Activated T-cell treated with anti-CD3 and anti-CD28 coated beads for 1 hour (primary cell): ENCODE results near the gene SREK1IP1.

Source experiments
- DNase-seq: peaks from one replicate; pipeline ENCODE4 v3.0.0-alpha.2; 2020; ENCODE audit warnings: low read depth

Gene SREK1IP1

GRCh38 chr5:64680289-64680688, 88.2 kb downstream of the SREK1IP1 start:
- no peak for DNase-seq

GRCh38 chr5:64678374-64678773, 90.1 kb downstream of the SREK1IP1 start:
- no peak for DNase-seq

- DNase-seq: no peak
These were observed 96.8 kb downstream of the SREK1IP1 start for GRCh38 chr5:64671678-64672077.

GRCh38 chr5:64670277-64670676, 98.2 kb downstream of the SREK1IP1 start:
- no peak for DNase-seq
